ENCODE data around the gene LHFPL4. TPM values are rescaled to one million over a fixed set of nuclear protein-coding genes. Genes with fewer than 3 reads are reported as not detected.
"Not testable (repeated sequence)": the region's sequence is repeated elsewhere in the genome, so short reads cannot be mapped to it uniquely, and the experiment has no call there.

Gene LHFPL4
- total RNA-seq, 1 donor from 2014 or later = under 0.01 TPM

DNA sequence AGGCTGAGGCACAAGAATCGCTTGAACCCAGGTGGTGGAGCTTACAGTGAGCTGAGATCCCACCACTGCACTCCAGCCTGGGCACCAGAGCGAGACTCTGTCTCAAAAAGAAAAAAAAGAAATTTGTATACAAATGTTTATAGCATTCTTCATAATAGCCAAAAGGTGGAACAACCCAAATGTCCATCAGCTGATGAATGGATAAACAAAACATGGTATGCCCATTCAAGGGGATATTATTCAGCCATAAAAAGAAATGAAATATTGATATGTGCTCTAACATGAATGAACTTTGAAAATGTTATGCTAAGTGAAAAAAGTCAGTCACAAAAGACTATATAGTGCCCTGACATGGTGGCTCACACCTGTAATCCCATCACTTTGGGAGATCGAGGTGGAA, 11.4 kb downstream of the LHFPL4 start:
- no peak for DNase-seq (ENCODE audit: low read depth in 2 of 2)

DNA sequence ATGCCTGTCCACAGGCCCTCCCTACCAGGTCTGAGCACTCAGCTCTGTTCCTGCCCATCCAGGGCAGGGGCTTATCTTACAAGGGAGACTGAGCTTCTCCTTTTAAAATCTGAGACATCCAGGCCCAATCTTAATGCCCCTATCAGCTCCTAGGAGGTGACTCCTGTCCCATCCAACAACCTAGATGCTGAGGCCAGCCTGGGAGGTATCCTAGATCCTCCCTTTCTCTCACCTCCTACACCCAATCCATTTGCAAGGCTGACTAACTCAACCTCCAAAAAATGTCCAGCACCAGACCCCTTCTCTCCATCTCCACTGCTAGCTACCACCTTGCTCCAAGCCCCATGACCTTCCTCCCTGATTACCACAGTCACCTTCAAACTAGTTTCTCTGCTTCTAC, 17.4 kb downstream of the LHFPL4 start:
- no peak for DNase-seq (ENCODE audit: low read depth in 2 of 2)

DNA sequence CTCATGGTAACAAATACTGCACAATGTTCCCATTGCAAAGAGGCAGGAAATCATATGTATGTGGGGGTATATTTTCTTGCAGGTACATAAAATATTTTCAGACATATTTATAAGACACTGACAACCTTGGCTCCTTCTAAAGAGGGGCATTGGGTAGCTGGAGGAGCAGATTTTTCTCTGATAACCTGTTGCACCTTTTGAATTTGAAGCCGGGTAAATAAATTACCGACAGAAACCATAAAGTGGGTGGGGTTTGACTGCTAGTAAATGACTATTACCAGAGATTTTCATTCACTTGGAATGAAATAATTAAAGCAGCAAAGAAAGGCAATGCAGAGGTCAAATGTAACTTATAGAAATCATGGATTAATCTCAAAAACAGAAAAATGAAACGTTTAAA, 19.2 kb downstream of the LHFPL4 start:
- DNase-seq (ENCODE audit: low read depth in 2 of 2) = no peak

DNA sequence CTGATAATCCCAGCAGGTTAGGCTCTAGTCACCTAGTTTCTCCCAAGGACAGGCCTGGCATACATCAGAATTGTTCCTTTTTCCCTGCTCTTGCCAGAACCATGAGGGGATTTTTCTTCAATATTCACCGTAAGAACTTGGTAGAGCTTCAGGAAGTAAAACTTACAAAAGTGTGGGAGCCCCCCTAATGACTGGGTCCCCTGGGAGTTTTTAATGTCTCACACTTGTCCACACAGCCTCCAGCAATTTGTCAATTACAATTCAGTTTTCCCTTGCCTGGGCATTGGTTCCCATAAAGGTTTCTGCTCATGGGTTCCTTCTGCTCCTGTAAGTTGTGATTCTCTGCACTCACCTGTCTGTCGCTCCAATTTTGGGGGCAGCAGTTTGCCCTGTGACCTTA, 28.5 kb downstream of the LHFPL4 start:
- no peak for DNase-seq (ENCODE audit: low read depth in 2 of 2)

DNA sequence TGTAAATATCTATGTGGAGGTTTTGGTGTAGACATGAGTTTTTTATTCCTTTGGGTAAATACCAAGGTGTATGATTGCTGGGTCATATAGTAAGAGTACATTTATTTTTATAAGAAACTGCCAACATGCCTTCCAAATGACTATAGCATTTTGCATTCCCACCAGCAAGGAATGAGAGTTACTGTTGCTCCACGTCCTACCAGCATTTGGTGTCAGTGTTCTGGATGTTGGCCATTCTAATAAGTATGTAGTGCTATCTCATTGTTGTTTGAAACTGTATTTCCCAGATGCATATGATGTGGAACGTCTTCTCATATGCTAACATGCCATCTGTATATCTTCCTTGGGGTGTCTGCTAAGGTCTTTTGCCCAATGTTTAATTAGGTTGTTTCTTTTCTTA, 38.7 kb downstream of the LHFPL4 start:
- DNase-seq (ENCODE audit: low read depth in 2 of 2) = no peak

DNA sequence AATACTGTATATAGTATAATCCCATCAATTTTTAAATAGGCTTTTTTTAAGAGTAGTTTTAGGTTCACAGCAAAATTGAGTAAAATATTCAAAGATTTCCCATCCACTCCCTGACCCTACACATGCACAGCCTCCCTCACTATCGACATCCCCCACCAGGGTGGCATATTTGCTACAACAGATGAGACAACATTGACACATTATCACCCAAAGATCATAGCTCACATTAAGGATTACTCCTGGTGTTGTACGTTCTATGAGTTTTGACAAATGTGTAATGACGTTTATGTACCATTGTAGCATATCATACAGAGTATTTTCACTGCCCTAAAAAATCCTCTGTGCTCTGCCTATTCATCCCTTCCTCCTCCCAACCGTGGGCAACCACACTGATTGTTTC, 39.3 kb downstream of the LHFPL4 start:
- no peak for DNase-seq (ENCODE audit: low read depth in 2 of 2)

DNA sequence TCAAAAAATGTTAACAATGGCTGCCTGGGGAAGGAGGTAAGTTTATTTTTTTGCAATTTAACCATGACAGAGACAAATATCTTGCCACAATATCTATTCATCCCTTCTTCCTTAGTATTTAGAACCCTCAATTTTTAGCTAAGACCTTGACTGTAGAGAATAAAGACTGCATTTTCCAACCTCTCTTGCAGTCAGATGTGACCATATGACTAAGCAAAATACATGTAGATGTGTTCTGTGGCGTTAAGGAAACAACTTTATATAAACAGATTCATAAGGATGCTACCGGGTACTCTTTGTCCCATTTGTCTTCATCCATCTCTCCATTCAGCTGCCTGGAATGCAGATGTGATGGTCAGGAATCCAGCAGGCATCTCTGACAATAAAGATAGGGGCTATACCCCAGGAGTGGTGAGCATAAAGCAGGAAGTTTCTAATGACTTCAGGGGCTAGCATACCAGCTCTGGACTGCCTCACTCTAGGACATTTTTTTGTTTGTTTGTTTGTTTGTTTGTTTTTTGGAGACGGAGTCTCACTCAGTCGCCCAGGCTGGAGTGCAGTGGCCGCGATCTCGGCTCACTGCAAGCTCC, 41.1 kb downstream of the LHFPL4 start:
- DNase-seq (ENCODE audit: low read depth in 2 of 2) = no peak

DNA sequence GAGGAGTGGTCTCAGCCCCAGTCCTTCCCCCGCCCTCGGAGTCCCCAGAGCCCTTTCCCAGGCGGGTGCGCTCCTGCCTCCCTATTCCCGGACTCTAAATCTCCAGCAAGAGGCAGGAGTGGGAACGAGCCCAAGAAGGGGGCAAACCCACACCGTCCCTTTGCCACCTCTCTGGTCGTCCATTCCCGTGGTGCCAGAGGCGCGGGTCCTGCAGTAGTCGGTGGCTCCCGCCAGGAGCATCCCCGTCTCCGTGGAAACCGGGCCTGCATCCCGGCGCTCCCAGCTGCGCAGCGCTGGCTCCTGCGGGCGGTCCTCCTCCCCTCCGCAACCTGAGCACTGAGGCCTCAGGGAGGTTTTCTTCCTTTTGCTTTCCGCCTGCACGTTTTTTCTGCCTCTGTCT, 44.8 kb downstream of the LHFPL4 start:
- no peak for DNase-seq (ENCODE audit: low read depth in 2 of 2)

DNA sequence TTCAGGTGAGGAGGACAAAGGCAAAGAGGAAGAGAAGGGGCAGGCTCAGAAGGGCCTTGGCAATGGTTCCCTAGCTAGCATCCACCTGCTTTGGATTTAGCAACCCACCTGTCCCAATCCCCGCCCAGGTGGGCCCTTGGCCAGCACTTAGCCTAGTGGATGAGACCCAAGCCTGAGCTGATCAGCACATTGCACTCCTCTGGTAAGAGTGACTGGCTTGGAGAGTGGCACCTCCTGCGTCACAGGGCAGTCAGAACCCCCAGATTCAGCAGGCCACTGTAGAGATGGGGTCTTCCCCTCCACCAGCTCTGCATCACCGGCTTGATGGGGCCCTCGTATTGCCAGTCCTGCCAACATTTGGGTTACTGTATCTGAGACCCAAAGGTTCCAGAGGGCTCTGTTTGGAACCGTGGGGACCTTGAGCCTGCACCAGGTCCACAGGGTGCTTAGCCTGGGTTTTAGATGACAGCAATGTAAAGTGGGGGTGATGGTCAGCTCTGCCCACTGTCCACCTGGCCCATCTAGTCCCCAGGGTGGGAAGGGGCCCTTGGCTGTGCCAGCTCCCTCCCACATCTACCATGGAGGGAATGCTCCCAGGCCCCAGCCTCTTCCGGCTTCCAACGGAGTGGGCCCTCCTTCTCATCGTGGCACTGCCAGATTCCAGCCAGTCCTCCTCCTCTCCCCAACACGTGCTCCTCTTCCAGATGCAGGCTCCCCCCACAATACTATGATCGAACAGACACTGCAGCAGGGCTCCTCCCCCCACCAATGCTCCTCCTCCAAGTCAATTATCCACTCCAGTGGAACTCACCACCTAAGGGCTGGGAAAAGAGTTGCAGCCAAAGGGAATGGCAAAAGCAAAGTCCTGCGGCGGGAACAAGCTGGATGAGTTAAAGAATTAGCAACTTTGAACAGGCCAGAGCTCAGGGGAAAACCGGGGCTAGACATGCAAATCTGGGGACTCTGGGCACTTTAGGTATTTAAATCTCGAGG, 45.7 kb downstream of the LHFPL4 start:
- DNase-seq (ENCODE audit: low read depth in 2 of 2) = no peak

DNA sequence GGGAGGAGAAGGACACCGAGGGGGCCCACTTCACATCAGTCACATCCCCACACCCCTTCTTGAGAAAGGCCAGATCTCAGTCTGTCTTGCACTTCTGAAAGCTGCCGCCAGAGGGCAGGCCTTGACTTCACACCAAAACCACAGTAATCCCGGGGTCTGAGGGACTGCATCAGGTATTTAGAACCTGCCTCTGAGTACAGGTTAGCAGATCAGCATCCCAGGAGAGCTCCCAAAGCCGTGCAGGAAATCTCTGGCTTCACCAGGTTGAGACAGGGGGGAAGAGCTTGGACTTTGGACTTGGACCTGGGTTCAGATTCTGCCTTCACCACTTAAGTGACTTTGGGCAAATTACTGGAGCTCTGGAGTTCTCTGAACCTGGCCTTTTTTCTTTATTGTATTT, 50.3 kb downstream of the LHFPL4 start:
- DNase-seq (ENCODE audit: low read depth in 2 of 2) = peak; percentile 52 to 77

DNA sequence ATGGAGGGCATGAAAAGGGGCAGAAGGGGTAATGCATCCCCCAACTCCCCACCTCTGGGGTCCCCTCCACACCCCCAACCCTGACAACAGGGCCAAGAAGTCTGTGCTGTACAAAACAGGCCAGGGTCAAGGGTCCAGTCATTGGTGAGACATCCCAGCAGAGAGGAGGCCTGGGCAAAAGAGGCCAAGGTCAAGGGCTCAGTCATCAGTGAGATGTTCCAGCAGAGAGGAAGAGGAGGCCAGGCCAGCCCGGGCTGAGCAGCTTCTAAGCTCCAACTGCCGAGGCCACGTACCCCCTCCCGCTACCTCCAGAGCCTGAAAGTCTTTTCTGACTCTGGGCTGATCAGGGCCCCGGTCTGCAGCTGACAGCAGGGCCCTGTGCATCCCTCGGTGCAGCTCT, 52.4 kb downstream of the LHFPL4 start:
- DNase-seq (ENCODE audit: low read depth in 2 of 2) = no peak

DNA sequence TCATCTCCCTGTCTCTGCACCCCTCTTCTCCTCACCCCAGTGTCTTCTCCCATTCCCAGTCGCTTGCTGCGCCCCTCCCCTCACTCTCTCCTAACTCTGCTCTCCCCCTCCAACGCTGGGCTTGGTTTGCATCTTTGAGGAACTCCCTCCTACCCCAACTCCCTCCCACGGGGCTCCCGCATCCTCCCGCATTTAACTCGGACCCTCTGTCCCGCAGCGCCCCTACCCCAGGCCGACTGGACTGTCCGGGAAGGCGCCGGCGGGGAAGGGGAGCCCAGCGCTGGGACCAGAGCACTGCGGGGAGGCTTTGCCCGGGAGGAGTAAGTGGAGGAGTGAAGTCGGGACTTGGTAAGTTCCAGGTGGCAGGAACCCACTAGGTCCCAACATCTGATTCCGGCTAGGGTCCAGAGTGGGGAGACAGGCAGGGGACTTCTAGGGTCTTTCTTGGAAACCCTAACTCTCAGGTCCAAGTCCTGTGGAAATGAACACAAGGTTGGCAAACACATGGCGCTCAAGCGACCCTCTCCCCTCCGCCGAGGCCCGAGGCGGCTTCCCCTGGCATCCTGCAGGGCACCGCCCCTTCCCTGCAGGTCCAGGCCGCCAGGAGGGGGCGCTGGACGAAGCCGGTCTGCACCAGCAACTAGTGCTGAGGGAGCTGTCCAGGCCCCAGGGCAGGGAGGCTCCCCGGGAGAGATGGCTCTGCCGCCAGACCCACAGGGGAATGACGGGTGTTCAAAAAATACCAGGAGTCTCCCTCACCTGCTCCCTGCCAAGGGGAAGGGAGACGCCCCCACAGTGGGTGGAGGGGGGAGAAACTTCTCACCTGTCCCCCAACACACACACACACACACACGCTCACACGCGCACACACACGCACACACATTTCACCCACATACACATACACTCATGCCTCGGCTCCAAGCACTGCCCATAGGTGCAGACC, 53.2 kb downstream of the LHFPL4 start:
- DNase-seq (ENCODE audit: low read depth in 2 of 2) = peak; percentile 20 to 70

DNA sequence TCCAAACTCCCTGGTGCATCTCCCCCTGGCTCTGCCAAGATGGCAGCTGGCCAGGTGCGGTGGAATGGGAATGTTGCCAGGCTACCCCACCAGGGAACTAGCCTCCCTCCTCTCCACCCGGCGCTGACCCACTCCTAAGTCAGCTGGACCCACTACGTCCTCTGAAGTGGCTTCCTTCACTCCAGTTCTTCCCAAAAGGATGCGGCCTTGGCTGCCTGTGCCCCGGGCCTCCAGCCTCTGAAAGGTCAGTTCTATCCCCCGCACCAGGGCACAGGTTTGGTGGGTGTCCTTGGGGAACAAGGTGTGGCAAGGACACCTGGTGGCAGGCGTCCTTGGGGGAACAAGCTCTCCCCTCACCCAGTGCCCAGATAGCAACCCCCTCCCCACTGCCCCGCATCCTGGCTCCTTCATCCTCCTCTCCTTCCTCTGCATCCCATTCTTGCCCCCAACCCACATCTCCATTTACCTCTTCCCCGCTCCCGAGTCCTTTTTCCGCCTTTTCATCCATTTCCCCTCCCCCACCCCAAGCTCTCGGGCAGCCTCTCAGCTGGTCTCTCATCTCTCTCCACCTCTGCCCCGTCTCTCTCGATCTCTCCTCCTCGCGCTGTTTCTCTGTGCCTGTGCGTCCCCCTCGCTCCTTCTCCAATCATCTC, 54.0 kb downstream of the LHFPL4 start:
- DNase-seq (ENCODE audit: low read depth in 2 of 2) = no peak

DNA sequence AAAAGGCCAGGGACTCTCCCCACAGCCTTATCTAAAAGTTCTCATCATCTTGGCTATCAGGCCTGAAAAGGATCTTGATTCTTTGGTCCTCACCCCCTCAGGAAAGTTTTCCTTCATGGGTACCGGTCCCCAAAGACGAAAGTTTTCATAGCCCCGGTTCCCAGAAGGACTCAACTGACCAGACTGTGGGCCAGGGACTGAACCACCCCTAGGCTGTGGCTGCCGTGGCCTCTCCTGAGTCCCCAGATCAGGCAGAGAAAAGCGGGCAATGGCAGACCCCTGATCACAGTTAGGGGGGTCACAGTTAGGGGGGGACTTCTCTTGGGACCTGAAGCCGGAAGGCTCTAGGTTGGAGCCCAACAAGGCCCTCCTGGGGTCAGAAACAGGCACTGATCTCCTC, 54.8 kb downstream of the LHFPL4 start:
- no peak for DNase-seq (ENCODE audit: low read depth in 2 of 2)

DNA sequence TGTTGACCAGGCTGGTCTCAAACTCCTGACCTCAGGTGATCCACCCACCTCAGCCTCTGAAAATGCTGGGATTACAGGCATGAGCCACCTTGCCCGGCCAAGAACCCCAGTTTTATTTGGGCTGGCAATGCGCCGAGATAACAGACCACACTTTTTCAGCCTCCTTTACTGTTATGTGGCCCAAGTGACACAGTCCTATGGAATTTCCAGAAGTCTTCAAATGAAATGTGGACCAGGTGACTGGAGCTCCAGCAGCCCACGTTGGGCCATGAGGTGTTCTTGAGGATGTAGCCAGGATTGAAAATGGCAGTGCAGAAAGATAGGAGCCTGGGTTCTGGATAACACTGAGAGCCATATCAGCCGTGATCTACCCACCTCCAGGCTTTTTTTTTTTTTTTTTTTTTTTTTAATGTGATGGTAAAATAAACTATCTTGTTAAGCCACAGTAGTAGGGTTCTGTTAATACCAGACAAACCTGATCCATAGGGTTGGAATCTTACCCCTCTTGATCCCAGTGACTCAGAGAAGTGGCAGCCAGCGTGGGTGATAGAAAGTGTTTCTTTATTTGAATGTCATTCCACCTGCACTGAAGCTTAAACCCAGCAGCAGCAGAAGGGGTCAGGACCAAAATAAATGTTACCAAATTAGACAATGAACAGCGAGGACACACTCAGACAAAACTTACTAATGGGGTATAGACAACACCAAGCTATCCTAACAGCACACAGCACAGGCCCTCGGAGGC, 55.6 kb downstream of the LHFPL4 start:
- no peak for DNase-seq (ENCODE audit: low read depth in 2 of 2)

DNA sequence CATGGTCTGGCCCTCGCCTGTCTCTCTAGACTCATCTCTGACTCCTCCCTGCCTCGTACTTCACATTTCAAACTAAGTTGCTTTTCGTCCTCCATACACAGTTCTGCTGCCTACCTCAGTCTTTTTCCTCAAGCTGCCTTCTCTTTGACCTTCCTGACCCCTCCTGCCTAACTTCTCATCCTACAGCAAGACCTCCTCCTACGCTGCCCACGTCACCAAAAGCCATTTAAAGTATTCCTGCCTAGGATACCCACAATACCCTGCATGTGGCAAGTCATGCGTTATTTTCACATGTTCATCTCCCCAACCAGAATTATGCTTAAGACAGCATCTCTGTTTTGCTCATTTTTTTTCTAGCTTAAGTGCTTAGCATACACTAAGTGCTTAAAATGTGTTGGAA, 56.7 kb downstream of the LHFPL4 start:
- DNase-seq (ENCODE audit: low read depth in 2 of 2) = no peak

DNA sequence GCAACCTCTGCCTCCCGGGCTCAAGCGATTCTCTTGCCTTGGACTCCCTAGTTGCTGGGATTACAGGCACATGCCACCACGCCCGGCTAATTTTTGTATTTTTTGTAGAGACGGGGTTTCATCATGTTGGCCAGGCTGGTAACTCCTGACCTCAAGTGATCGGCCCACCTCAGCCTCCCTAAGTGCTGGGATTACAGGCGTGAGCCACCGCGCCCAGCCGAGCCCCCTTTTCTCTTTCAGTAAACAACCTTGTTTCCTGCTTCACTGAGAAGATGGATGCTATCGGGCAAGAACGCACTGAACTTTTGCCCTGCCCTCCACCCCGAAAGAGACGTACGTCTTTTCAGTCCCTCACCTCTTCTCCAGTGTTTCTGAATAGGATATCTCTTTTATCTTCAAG, 59.6 kb downstream of the LHFPL4 start:
- DNase-seq (ENCODE audit: low read depth in 2 of 2) = not testable (repeated sequence)

DNA sequence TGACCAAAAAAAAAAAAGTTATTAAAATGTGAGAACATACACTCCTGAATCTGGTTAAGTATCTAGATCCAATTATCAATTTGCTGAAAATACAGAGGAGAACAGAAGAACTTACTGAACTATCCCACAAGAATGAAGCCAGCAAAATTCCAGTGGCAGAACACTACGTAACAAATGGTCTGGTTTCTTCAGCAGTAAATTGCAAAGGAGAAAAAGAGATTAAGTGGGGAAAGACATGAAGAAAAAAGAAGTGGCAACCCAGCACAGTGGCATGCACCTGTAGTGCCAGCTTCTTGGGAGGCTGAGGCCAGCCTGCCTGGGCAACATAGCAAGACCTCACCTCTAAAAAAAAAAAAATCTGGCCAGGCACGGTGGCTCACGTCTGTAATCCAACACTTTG, 62.1 kb downstream of the LHFPL4 start:
- DNase-seq (ENCODE audit: low read depth in 2 of 2) = no peak

DNA sequence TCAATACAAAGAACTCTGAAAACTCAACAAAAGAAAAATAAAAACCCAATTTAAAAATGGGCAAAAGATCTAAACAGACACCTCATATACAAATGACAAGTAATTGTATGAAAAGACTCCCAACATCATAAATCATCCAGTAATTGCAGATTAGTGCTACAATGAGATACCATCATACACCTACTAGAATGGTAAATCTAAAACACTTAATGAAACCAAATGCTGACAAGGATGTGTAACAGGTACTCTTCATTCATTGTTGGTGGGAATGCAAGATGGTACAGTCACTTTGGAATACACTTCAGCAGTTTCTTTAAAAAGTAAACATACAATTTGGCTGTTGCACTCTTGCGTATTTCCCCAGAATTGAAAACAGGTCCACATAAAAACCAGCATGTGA, 68.4 kb downstream of the LHFPL4 start:
- no peak for DNase-seq (ENCODE audit: low read depth in 2 of 2)

DNA sequence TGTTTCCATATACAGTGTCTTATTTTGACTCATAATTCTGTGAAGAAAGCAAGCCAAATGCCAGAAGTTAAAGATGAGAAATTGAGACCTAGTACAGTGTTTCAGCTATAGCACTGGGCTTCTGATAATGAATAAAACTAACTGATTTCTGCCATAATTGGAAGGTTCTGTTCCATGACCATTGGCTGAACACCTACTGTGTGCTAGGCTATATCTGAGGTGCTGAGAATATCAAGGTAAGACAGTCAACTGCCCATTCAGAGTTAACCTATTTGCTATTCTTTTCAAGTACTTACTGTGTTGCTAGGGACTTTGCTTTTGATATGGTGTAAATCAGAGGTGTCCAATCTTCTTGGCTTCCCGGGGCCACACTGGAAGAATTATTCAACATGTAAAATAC, 73.4 kb downstream of the LHFPL4 start:
- no peak for DNase-seq (ENCODE audit: low read depth in 2 of 2)

DNA sequence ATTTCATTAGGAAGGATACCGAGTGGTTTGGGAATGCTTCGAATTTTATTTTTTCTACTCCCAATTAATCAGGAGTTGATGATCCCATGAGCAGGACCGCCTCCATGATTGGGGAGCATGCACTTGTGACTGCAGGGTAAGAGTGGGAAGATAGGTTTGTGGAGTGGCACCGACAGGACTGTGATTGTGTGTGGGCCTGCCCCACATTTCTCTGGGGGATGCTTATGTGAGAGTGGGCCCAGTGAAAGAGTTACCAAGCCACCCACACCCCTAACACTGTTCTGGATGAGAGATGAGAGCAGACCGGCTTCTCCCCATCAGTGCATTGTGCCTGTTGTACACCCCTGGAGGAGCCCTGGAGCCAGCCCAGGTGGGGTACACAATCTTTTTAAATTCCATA, 76.7 kb downstream of the LHFPL4 start:
- no peak for DNase-seq (ENCODE audit: low read depth in 2 of 2)
